Endothelial cell of umbilical vein (primary cell): ENCODE data around the gene EFR3B. TPM values are rescaled to one million over a fixed set of nuclear protein-coding genes. Genes with fewer than 3 reads are reported as not detected.

Experiments used
- BruUV-seq: library from RNA; stranded (reverse); fragments of 400-500 nt; replicated peaks from 2 replicates; lab custom pipeline; 2021; lab: Mats Ljungman, UMichigan
- CTCF ChIA-PET: fragments of 300-600, 350-600 bp; sonication (Branson Sonifier 250); formaldehyde crosslinking; loops from one replicate; lab custom pipeline; 2021; ENCODE audit warnings: antibody characterized with exemption, inconsistent platforms; lab: Charles Lee
- POLR2A ChIA-PET: fragments of 300-600, 350-600 bp; sonication (Branson Sonifier 250); formaldehyde crosslinking; loops from one replicate; lab custom pipeline; 2021; ENCODE audit warnings: antibody characterized with exemption, inconsistent platforms; lab: Charles Lee
- DNase-seq: peaks from one replicate; pipeline ENCODE4 v3.0.0-alpha.2; 2011; ENCODE audit warnings: low read depth, low spot score
- FAIRE-seq: peaks from 2 replicates; lab custom pipeline; 2011; peaks lifted over from hg19 to GRCh38; lab: Jason Lieb, UNC
- H2AFZ ChIP-seq: 2 replicates; pipeline ENCODE4 v1.6.0; 2012; ENCODE audit warnings: low read depth, low read length, control low read depth, inconsistent platforms
- H3K27ac ChIP-seq: 2 replicates; pipeline ENCODE4 v1.5.1; 2011; ENCODE audit warnings: low read depth, mild to moderate bottlenecking, control low read depth, low read length, moderate library complexity; ENCODE audit not compliant: insufficient read depth
- H3K27me3 ChIP-seq, 2 experiments: 2 replicates each; pipeline versions ENCODE4 v1.6.0 to v1.6.1; 2011; ENCODE audit warnings: low read length in 2 of 2, mixed read lengths in 1 of 2; ENCODE audit not compliant: control insufficient read depth in 2 of 2, insufficient read depth in 2 of 2
- H3K36me3 ChIP-seq, 2 experiments: 2 replicates in 1 of 2; 3 replicates in 1 of 2; pipeline ENCODE4 v1.5.1; 2011; ENCODE audit warnings: low read length in 2 of 2, mild to moderate bottlenecking in 1 of 2, moderate library complexity in 1 of 2; ENCODE audit not compliant: control insufficient read depth in 2 of 2, insufficient read depth in 2 of 2; ENCODE audit errors: extremely low read depth in 1 of 2
- H3K4me1 ChIP-seq: 3 replicates; pipeline ENCODE4 v1.5.1; 2011; ENCODE audit warnings: mild to moderate bottlenecking, low read length; ENCODE audit not compliant: control insufficient read depth, insufficient read depth; ENCODE audit errors: extremely low read depth
- H3K4me2 ChIP-seq: 2 replicates; pipeline ENCODE4 v1.6.1; 2011; ENCODE audit warnings: low read length, control low read depth, mixed read lengths; ENCODE audit not compliant: insufficient read depth
- H3K4me3 ChIP-seq, 3 experiments: fragments of 200-600 bp in 1 of 3; sonication (generic), shearing (Covaris generic) in 1 of 3; replicated peaks in 1 of 3; 2 replicates each; pipeline ENCODE4 v1.5.1; 2011 to 2016; ENCODE audit warnings: control low read depth in 3 of 3, low read length in 3 of 3, mild to moderate bottlenecking in 2 of 3, inconsistent platforms in 1 of 3, low read depth in 1 of 3, moderate library complexity in 1 of 3; ENCODE audit not compliant: insufficient read depth in 1 of 3
- H3K79me2 ChIP-seq: 2 replicates; pipeline ENCODE4 v1.6.0; 2012; ENCODE audit warnings: low read length, inconsistent platforms; ENCODE audit not compliant: control insufficient read depth, insufficient read depth
- H3K9ac ChIP-seq: replicated peaks from 2 replicates; pipeline ENCODE3; 2011; ENCODE audit warnings: low read length, control low read depth; ENCODE audit not compliant: insufficient read depth; ENCODE audit errors: extremely low read depth
- H3K9me1 ChIP-seq: replicated peaks from 3 replicates; pipeline ENCODE4 v1.6.0; 2011; ENCODE audit warnings: mild to moderate bottlenecking, low read length; ENCODE audit not compliant: control insufficient read depth, insufficient read depth; ENCODE audit errors: extremely low read depth
- H3K9me3 ChIP-seq: replicated peaks from 2 replicates; pipeline ENCODE4 v1.5.1; 2012; ENCODE audit warnings: low read length, inconsistent platforms; ENCODE audit not compliant: control insufficient read depth, insufficient read depth
- H4K20me1 ChIP-seq: replicated peaks from 2 replicates; pipeline ENCODE3; 2011; ENCODE audit warnings: mild to moderate bottlenecking, low read length; ENCODE audit not compliant: control insufficient read depth, insufficient read depth; ENCODE audit errors: extremely low read depth
- EZH2 ChIP-seq: IDR thresholded peaks from 2 replicates; pipeline ENCODE4 v1.6.1; 2012; ENCODE audit warnings: borderline replicate concordance, low read depth, mild to moderate bottlenecking, moderate library complexity, low read length, inconsistent platforms; ENCODE audit not compliant: severe bottlenecking
- FOS ChIP-seq: IDR thresholded peaks from 2 replicates; pipeline ENCODE4 v1.6.1; 2011; ENCODE audit warnings: mild to moderate bottlenecking, low read length, moderate library complexity, borderline replicate concordance; ENCODE audit not compliant: insufficient read depth
- GATA2 ChIP-seq: IDR thresholded peaks from 2 replicates; pipeline ENCODE4 v1.7.0; 2011; ENCODE audit warnings: low read depth, mild to moderate bottlenecking, moderate library complexity, mixed read lengths, low read length; ENCODE audit not compliant: insufficient read length, insufficient read depth
- JUN ChIP-seq: IDR thresholded peaks from 2 replicates; pipeline ENCODE4 v1.6.1; 2011; ENCODE audit warnings: borderline replicate concordance, low read depth; ENCODE audit not compliant: insufficient read length, insufficient read depth
- MYC ChIP-seq: IDR thresholded peaks from one replicate; pipeline ENCODE4 v1.6.1; 2011; ENCODE audit warnings: mild to moderate bottlenecking, low read depth, low read length
- POLR2A ChIP-seq: IDR thresholded peaks from 2 replicates; pipeline ENCODE4 v1.6.1; 2012; ENCODE audit warnings: low read depth, mild to moderate bottlenecking, control low read depth, low read length
- POLR2AphosphoS5 ChIP-seq: IDR thresholded peaks from 2 replicates; pipeline ENCODE4 v1.6.1; 2012; ENCODE audit warnings: low read depth, mild to moderate bottlenecking, control low read depth, low read length, moderate library complexity; ENCODE audit not compliant: insufficient read depth
- dilution Hi-C: fragments of 300-500 bp; cut with MboI; formaldehyde crosslinking; loops from one replicate; pipeline ENCODE4 v1.15.0; 2019; ENCODE audit warnings: low sequenced_read_pairs; ENCODE audit not compliant: extremely low pct_ligation_motif_present
- intact Hi-C: fragments of 100-400 bp; cut with micrococcal nuclease; formaldehyde crosslinking; loops from one replicate; pipeline ENCODE4 v1.10.0; 2022
- polyA plus RNA-seq, 4 experiments: library from polyadenylated mRNA; depleted of rRNA in 3 of 4; stranded (reverse) in 3 of 4; unstranded in 1 of 4; fragments of >200 nt; gene quantifications; 2 replicates each; pipeline versions ENCODE4 v1.2.1 to v1.2.3, GENCODE V29; 2011 to 2012; ENCODE audit warnings: missing spikeins in 1 of 4
- total RNA-seq: library from RNA; stranded (reverse); gene quantifications from 2 replicates; pipeline ENCODE4 v1.2.3, GENCODE V29; 2021
- TF ChIP-seq, protein P1 (sequence below), 2 donors: IDR thresholded peaks; 1 replicate in 1 of 2; 2 replicates in 1 of 2; pipeline ENCODE4 v1.5.1; 2011; ENCODE audit warnings: low read length in 2 of 2, mild to moderate bottlenecking in 2 of 2, moderate library complexity in 2 of 2, control low read depth in 1 of 2, inconsistent platforms in 1 of 2, low read depth in 1 of 2; ENCODE audit not compliant: insufficient read depth in 1 of 2; ENCODE audit errors: extremely low read depth in 1 of 2
- TF ChIP-seq, protein P2 (sequence below): IDR thresholded peaks from 2 replicates; pipeline ENCODE4 v1.6.1; 2011; ENCODE audit not compliant: insufficient read depth, insufficient read length

EFR3B gene
- total and polyA plus RNA-seq, 2 donors (not counting 3 experiments of a cell fraction or from before 2014, with no cell fraction given): 0.15 to 0.77 TPM

DNA sequence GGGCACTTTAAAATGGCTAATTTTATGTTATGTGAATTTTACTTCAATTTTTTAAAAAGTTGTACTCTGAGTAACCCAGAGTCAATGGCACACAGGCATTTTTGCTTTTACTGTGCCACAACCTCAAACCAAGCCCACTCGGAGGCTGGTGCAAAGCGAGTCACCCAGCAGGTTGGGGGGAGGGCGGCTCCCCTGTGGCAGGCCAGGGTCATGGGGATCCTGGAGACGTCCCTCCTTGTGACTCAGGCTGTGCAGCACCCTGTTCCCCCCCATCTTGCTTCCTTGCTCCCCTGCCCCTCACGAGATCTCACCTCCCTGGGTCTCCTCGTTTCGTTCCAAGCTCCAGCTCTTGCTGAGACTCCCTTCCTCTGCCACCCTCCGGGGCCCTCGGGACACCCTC is 67.9 kb downstream of the EFR3B start:
- Histone ChIP-seq H3K4me3 (no peak overlapping the region), H3K4me1 (no peaks in the 10 kb centered on the region), H4K20me1 (no peaks in the 10 kb centered on the region), H2AFZ (no peak overlapping the region), H3K79me2 (no peaks in the 10 kb centered on the region), H3K36me3 (no peaks in the 10 kb centered on the region), H3K27ac (no peak overlapping the region), H3K9ac (no peak overlapping the region), H3K4me2 (no peak overlapping the region), H3K9me3 (no peaks in the 10 kb centered on the region), H3K27me3 (peaks cover 0 to 8% of the 10 kb centered on the region in 2 experiments), H3K9me1 (no peaks in the 10 kb centered on the region)
- dilution Hi-C loops: no loop called here
- CTCF ChIA-PET: no interaction called here
- FAIRE-seq (no peak), DNase-seq (no peak)
- intact Hi-C loops: no loop called here
- POLR2A ChIA-PET: no interaction called here
- no TSS peak for BruUV-seq
- TF ChIP-seq MYC (no peak), JUN (no peak), FOS (no peak), POLR2A (no peak), POLR2AphosphoS5 (no peak), GATA2 (no peak), EZH2 (no peak)
- TF ChIP-seq, protein P1, sequence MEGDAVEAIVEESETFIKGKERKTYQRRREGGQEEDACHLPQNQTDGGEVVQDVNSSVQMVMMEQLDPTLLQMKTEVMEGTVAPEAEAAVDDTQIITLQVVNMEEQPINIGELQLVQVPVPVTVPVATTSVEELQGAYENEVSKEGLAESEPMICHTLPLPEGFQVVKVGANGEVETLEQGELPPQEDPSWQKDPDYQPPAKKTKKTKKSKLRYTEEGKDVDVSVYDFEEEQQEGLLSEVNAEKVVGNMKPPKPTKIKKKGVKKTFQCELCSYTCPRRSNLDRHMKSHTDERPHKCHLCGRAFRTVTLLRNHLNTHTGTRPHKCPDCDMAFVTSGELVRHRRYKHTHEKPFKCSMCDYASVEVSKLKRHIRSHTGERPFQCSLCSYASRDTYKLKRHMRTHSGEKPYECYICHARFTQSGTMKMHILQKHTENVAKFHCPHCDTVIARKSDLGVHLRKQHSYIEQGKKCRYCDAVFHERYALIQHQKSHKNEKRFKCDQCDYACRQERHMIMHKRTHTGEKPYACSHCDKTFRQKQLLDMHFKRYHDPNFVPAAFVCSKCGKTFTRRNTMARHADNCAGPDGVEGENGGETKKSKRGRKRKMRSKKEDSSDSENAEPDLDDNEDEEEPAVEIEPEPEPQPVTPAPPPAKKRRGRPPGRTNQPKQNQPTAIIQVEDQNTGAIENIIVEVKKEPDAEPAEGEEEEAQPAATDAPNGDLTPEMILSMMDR (IDR thresholded peaks at IDR 0.05; ENCODE audit: extremely low read depth in 1 of 2, insufficient read depth in 1 of 2, low read depth in 1 of 2, low read length in 2 of 2): no peak
- TF ChIP-seq, protein P2, sequence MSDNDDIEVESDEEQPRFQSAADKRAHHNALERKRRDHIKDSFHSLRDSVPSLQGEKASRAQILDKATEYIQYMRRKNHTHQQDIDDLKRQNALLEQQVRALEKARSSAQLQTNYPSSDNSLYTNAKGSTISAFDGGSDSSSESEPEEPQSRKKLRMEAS: no peak
